ENCODE measurements around the gene TNNI2.
"Not testable (repeated sequence)": the region's sequence is repeated elsewhere in the genome, so short reads cannot be mapped to it uniquely, and the experiment has no call there.

The TNNI2 gene

GRCh38 chr11:1875093-1875850, 36.5 kb downstream of the TNNI2 start:
- no peak for DNase-seq (ENCODE audit: low read depth in 2 of 2)

DNA sequence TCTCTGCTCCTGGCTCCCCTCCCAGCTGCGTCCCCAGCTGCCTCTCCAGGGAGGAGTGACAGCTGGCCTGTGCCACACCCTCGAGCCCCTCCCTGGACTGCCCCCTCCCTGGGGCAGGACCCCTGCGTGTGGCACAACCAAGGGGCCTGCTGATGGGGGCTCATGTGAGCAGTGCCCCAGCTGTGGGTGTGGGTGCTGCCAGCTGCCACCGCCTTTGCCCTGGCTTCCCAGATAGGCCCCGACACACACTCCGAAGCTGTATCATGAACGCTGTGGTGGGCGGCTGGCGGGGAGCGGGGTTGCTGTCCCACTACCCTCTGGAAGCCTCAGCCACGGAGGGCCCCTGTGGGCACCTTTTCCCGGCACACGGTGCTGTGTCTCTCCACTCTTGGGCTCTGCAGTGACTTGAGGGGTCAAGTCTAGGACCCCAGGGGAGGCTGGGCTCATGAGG, 37.1 kb downstream of the TNNI2 start:
- DNase-seq (ENCODE audit: low read depth in 2 of 2) = not testable (repeated sequence)

GRCh38 chr11:1876361-1877063, 37.7 kb downstream of the TNNI2 start:
- no peak for DNase-seq (ENCODE audit: low read depth in 2 of 2)

DNA sequence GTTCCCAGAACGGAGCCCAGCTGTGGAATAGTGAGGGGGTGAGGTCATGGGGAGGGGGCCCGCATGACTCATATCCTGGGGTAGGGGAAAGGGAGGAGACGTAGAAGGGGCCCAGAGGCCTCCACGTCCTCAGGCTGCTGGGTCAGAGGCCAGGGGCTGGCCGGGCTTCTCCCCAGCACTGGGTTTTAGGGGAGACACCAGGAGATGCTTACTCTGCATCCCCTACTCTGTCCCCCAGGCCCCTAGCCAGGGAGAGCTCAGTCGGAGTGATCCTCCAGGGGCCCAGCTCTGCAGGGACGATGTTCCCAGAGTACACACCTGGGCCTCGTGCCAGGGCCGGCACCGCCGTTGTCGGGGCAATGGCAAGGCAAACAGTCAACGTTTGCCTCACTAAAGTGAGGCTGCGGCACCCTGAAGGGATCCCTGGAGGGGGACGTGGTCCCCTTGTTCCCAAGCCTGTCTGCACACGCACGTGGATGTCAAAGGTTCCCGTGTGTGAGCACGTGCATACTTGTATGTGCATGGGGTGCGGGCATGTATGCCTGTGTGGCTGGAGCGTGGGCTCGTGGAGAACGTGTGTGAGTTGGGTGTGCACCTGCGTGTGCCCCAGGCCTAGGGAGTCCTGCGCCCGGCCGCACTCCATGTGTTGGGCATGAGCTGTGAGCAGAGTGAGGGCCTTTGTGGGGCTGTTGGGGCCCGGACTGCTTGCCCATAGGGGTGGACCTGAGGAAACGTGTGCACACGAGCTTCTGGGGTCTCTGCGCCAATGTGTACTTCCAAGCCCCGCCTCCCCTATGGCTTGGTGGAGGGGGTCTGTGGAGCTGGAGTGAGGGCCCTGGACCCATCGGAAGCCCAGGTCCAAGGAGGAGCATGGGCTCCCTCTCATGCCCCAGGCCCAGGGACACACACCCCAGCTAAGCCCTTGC, 38.7 kb downstream of the TNNI2 start:
- DNase-seq (ENCODE audit: low read depth in 2 of 2) = no peak

GRCh38 chr11:1878137-1879031, 39.6 kb downstream of the TNNI2 start:
- DNase-seq (ENCODE audit: low read depth in 2 of 2) = no peak

DNA sequence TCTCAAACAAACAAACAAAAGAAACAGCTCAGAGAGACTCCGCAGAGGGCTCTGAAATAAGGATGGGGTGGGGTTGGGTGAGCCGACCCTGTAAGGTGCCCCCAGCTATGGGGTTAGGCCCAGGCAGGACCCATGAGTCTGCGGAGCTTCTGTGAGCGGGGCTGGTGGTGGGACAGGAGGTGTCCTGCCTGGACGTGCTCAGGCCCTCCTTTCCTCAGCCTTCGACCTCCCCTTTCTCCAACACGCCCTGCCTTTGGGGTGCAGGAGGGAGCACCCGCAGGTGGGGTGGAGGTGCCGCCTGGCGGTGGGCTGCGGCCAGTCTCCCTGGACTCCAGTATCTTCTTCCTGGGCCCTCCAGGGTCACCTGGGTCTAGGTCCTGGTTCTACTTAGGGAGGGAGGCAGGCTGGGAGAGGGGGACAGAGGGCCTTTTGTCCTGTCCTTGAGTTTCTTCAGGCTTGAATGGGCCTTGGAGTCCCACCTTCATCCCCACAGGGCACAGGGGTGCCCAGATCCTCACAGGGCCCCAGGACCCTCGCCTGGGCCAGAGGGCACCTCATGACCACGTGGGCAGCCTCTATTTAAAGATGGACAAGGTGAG, 40.7 kb downstream of the TNNI2 start:
- DNase-seq (ENCODE audit: low read depth in 2 of 2) = no peak

DNA sequence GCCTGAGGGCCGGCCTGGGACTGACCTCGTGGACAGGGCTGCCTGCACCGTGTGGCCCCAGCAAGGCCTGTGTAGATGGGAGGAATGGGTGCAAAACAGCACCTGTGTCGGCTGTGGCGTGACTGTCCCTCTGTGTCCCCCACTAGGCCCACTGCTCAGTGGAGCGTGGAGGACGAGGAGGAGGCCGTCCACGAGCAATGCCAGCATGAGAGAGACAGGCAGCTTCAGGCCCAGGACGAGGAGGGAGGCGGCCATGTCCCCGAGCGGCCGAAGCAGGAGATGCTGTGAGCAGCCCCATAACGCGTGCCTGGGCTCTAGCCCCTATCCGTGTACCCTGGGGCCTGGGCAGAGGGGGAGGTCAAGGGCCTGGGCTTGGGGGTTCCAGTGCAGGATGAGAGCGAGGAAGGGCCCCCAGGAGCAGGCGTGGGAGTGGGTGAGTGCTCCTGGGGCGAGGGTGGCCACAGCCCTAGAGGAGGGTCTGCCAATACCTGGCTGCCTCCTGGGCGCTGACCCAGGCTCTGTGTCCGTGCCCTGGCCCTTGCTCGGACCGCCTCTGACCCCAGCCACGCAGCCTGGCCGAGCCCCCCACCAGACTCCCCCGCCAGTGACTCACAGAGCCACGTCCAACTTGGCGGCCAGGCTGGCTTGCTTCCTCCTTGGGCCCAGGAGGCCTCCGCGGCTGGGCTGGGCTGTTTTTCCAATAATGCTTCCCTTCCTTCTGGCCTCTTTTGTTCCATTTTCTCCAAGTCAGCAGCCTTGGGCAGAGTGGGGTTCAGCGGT, 41.4 kb downstream of the TNNI2 start:
- DNase-seq (ENCODE audit: low read depth in 2 of 2) = no peak

- no peak for DNase-seq (ENCODE audit: low read depth in 2 of 2)
Measured at GRCh38 chr11:1880746-1881441, 42.1 kb downstream of the TNNI2 start.

DNA sequence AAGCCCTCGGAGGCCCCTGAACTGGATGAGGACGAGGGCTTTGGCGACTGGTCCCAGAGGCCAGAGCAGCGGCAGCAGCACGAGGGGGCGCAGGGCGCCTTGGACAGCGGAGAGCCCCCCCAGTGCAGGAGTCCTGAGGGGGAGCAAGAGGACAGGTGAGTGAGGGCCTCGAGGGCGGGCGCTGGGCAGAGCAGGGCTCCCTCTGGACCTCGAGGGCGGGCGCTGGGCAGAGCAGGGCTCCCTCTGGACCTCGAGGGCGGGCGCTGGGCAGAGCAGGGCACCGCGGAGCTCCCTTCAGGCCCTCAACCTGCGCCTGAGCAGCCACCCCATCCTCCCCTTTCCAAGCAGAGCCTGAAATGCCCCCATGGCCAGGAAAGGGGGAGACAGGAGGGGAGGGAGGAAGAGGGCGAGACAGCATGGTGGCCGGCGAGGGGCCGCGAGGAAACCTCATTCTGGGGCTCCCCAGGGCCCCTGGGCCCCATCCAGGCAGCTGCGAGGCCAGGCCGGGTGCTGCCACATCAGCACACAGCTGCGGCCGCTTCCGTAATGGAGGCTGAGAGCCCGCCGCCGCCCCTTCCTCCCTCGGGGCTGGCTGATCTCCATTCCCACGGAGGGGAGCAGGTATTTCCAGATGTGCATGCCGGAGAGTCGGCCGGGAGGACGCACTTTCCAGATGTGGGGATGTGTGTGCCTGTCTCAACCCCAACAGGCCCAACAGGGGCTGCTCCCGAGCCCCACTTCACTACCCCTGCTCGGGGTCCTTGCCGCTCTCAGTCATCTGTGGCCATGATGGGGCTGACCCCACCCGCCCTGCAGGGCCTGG, 42.9 kb downstream of the TNNI2 start:
- DNase-seq (ENCODE audit: low read depth in 2 of 2) = no peak

GRCh38 chr11:1882265-1883238, 43.8 kb downstream of the TNNI2 start:
- peak; percentile 55 to 64 for DNase-seq (ENCODE audit: low read depth in 2 of 2)

DNA sequence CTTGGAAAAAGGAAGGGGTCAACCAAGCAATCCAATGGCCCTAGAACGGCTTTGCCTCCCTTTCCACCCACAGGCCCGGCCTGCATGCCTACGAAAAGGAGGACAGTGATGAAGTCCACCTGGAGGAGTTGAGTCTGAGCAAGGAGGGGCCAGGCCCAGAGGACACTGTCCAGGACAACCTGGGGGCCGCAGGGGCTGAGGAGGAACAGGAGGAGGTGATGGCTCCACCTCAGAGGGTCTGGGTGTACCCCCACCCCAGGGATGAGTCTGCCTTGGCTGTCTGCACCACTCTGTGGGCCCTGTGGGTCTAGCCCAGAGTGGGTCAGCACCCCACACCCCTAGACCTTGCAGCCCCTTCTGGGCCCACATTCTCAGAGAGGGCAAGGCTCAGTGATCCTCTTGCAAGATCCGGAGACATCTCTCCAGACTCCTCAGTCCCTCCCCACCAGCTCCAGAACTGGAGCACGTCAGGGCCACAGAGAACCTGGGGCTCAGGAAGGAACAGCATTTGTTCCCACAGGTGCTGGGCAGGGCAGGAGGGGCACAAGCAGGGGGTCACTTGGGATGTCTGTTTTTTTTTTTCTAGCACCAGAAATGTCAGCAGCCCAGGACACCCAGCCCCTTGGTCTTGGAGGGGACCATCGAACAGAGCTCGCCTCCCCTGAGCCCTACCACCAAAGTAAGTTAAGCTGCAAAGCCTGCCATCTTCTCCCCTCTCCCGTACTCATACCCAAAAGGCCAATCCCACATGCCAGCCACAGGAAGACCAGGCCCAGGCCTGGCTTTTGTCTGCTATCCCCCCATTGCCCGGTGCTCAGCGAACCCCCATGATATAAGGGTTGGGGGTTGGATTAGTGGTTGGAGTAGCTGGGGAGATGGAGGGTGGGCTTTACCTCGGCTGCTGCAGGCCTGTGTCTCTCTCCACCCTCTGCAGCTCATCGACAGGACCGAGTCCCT, 44.8 kb downstream of the TNNI2 start:
- no peak for DNase-seq (ENCODE audit: low read depth in 2 of 2)

DNA sequence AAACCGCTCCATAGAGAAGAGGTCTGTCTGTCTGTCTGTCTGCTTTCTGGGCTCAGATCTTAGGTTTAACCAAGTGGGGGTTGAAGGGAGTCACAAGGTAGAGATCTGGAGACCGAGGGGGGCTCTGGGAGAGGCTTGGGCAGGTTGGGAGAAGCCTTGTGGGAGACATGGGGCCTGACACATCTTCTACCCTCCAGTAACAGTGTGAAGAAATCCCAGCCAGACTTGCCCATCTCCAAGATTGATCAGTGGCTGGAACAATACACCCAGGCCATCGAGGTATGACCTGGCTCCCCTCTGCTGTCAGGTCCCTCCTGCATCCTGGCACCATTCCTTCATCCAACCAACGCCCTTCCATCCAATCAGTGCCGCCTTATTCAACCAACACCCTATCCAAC, 45.5 kb downstream of the TNNI2 start:
- DNase-seq (ENCODE audit: low read depth in 2 of 2) = no peak

DNA sequence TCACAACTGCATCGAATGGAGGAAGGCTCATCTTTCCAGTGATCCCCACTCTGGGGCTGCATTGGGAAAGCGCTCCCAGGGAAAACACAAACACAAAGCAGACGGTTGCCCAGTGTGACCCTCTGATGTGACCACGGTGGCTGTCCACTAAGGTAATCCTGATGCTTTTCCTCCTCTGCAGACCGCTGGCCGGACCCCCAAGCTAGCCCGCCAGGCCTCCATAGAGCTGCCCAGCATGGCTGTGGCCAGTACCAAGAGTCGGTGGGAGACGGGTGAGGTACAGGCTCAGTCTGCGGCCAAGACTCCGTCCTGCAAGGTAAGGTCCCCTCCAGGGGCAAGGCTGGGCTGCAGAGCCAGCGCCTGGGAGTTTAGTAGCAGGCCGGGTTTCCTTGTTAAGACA, 47.8 kb downstream of the TNNI2 start:
- DNase-seq (ENCODE audit: low read depth in 2 of 2) = not testable (repeated sequence)

DNA sequence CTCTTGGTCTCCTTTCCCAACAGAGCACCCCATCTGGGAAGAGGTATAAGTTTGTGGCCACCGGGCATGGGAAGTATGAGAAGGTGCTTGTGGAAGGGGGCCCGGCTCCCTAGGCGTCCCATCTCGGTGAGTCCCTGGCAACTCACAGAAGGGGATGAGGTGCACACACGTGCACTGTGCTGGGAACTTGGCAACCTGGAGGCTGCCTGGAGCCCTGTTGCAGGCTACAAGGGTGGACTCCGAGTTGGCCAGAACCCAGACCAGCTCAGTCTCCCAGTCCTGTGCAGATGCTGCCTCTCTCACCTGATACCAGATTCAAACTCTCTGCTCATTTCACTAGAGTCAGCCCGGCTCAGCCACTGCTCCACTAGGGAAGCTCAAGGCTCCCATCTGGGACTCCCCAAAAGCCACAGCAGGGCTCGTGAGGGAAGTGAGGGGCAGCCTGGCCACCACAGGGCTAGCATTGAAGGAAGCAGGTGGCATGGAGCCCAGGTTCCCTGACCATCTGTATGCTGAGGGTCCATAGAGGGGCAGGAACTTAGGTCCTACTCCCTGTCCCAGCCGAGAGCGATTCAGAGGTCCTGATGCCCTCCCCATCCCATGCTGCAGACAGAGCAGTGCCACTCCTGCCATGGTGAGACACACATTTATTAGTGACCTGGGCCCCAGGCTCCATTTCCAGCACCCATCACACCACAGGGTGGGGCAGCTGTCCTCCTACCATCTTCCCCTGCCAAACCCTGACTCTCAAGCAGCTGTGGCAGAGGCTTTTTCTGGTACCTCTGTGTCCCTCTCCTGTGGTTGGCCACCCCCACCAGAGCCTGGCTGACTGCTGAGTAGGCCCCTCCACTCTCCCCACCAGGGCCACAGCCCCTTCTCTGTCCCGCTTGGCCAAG, 48.9 kb downstream of the TNNI2 start:
- DNase-seq (ENCODE audit: low read depth in 2 of 2) = no peak

DNA sequence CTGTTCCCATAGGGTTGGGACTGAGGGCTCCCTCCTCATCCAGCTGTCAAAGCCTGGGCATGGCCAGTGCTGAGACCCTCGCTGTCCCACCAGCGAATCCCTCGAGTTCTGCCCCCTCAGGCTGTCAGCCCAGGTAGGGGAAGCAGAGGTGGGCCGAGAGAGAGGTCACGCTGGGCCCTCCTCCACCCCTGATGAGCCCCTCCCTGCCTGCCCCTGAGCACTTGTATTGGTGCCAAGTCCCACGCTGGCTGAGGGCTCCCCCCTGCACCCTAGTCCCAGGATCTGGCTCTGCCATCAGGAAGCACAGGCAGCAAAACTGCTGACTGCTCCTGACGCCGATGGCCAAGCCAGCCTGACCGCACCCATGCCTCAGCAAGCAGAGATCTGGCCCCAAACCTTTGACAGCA, 49.6 kb downstream of the TNNI2 start:
- no peak for DNase-seq (ENCODE audit: low read depth in 2 of 2)

Measured in stimulated activated CD8-positive, alpha-beta memory T cell treated with anti-CD3 and anti-CD28 coated beads, Interleukin-2, amount 100 ng/mL, for 1 hour (primary cell).